IMR-90 (cell line): Measurements from ENCODE around the gene OSTC. TPM values are rescaled to one million over a fixed set of nuclear protein-coding genes. Genes with fewer than 3 reads are reported as not detected.

Source experiments
- ATAC-seq: fragments of 200-7000 bp; cut with Tn5 transposase; 2 replicates; pipeline ENCODE4 v1.9.1; 2020; ENCODE audit warnings: low read depth, mild to moderate bottlenecking, moderate library complexity
- BruUV-seq: library from RNA; stranded (reverse); fragments of 400-500 nt; replicated peaks from 2 replicates; lab custom pipeline; 2021; lab: Mats Ljungman, UMichigan
- CTCF ChIA-PET: fragments of 300-600 bp; formaldehyde crosslinking; extraction: SDS; loops from one replicate; lab custom pipeline; 2021; ENCODE audit warnings: antibody characterized with exemption; lab: Yijun Ruan, JAX
- POLR2A ChIA-PET: fragments of 300-600 bp; sonication (Branson Sonifier 250); formaldehyde crosslinking; loops from one replicate; lab custom pipeline; 2022; ENCODE audit warnings: antibody characterized with exemption; ENCODE audit not compliant: unreplicated experiment; lab: Charles Lee
- DNase-seq: peaks from one replicate; pipeline ENCODE4 v3.0.0; 2013
- H2AFZ ChIP-seq: replicated peaks from 2 replicates; pipeline ENCODE3; 2013; ENCODE audit warnings: low read length, mild to moderate bottlenecking; ENCODE audit not compliant: poor library complexity
- H2AK5ac ChIP-seq: 2 replicates; pipeline ENCODE4 v1.6.1; 2013; ENCODE audit warnings: low read depth, low read length, inconsistent platforms
- H2AK9ac ChIP-seq: replicated peaks from 2 replicates; pipeline ENCODE3; 2013; ENCODE audit warnings: mild to moderate bottlenecking, low read depth, low read length, moderate library complexity; ENCODE audit not compliant: poor library complexity
- H2BK120ac ChIP-seq: 2 replicates; pipeline ENCODE4 v1.6.1; 2013; ENCODE audit warnings: low read depth, low read length, inconsistent platforms
- H2BK15ac ChIP-seq: 3 replicates; pipeline ENCODE4 v1.6.1; 2013; ENCODE audit warnings: low read depth, low read length, inconsistent platforms
- H2BK20ac ChIP-seq: 2 replicates; pipeline ENCODE4 v1.6.1; 2013; ENCODE audit warnings: low read depth, mild to moderate bottlenecking, inconsistent platforms, low read length, moderate library complexity
- H2BK5ac ChIP-seq: 2 replicates; pipeline ENCODE4 v1.6.1; 2013; ENCODE audit warnings: mild to moderate bottlenecking, low read depth, low read length, inconsistent platforms; ENCODE audit not compliant: poor library complexity, severe bottlenecking
- H3K14ac ChIP-seq: replicated peaks from 2 replicates; pipeline ENCODE4 v1.6.1; 2013; ENCODE audit warnings: low read depth, low read length, inconsistent platforms
- H3K18ac ChIP-seq: 2 replicates; pipeline ENCODE4 v1.6.1; 2013; ENCODE audit warnings: low read depth, low read length, control low read depth
- H3K23ac ChIP-seq: 2 replicates; pipeline ENCODE4 v1.6.1; 2013; ENCODE audit warnings: low read depth, low read length, inconsistent platforms
- H3K27ac ChIP-seq: 2 replicates; pipeline ENCODE4 v1.5.1; 2013; ENCODE audit warnings: mild to moderate bottlenecking, control low read depth, low read length; ENCODE audit not compliant: insufficient read depth
- H3K27me3 ChIP-seq: 2 replicates; pipeline ENCODE4 v1.6.1; 2013; ENCODE audit warnings: low read length; ENCODE audit not compliant: control insufficient read depth, insufficient read depth
- H3K36me3 ChIP-seq: 2 replicates; pipeline ENCODE4 v1.6.1; 2013; ENCODE audit warnings: low read length, mixed read lengths; ENCODE audit not compliant: control insufficient read depth, insufficient read depth
- H3K4ac ChIP-seq: 2 replicates; pipeline ENCODE4 v1.6.1; 2013; ENCODE audit warnings: low read depth, low read length, inconsistent platforms
- H3K4me1 ChIP-seq: 2 replicates; pipeline ENCODE4 v1.6.1; 2013; ENCODE audit warnings: low read length, mixed read lengths; ENCODE audit not compliant: control insufficient read depth, insufficient read depth
- H3K4me2 ChIP-seq: 2 replicates; pipeline ENCODE4 v1.6.1; 2013; ENCODE audit warnings: low read depth, mild to moderate bottlenecking, control low read depth, low read length, moderate library complexity
- H3K4me3 ChIP-seq: 2 replicates; pipeline ENCODE4 v1.5.1; 2013; ENCODE audit warnings: low read depth, mild to moderate bottlenecking, control low read depth, low read length, moderate library complexity; ENCODE audit not compliant: insufficient read depth
- H3K56ac ChIP-seq: 2 replicates; pipeline ENCODE4 v1.6.1; 2013; ENCODE audit warnings: low read length, inconsistent platforms; ENCODE audit not compliant: insufficient read depth; ENCODE audit errors: extremely low read depth
- H3K79me1 ChIP-seq, 2 experiments: 2 replicates each; pipeline ENCODE4 v1.6.1; 2013; ENCODE audit warnings: low read length in 2 of 2, inconsistent platforms in 1 of 2, low read depth in 1 of 2
- H3K9ac ChIP-seq: 2 replicates; pipeline ENCODE4 v1.6.1; 2013; ENCODE audit warnings: low read depth, low read length, control low read depth
- H3K9me1 ChIP-seq: 2 replicates; pipeline ENCODE4 v1.6.1; 2013; ENCODE audit warnings: low read length, inconsistent platforms; ENCODE audit not compliant: insufficient read depth
- H3K9me3 ChIP-seq: 2 replicates; pipeline ENCODE4 v1.6.1; 2013; ENCODE audit warnings: low read length; ENCODE audit not compliant: control insufficient read depth, insufficient read depth
- H4K20me1 ChIP-seq: 2 replicates; pipeline ENCODE4 v1.6.1; 2013; ENCODE audit warnings: low read length, inconsistent platforms; ENCODE audit not compliant: insufficient read depth
- H4K5ac ChIP-seq: 2 replicates; pipeline ENCODE4 v1.6.1; 2013; ENCODE audit warnings: mild to moderate bottlenecking, low read depth, low read length, control low read depth
- H4K8ac ChIP-seq, 2 experiments: 2 replicates each; pipeline ENCODE4 v1.6.1; 2013; ENCODE audit warnings: low read depth in 2 of 2, low read length in 2 of 2, control low read depth in 1 of 2, inconsistent platforms in 1 of 2
- H4K91ac ChIP-seq: 2 replicates; pipeline ENCODE4 v1.6.1; 2013; ENCODE audit warnings: low read depth, low read length, inconsistent platforms; ENCODE audit not compliant: insufficient read depth
- BHLHE40 ChIP-seq: fragments of 150-350 bp; IDR thresholded peaks from 2 replicates; pipeline ENCODE4 v1.6.1; 2016; ENCODE audit warnings: mild to moderate bottlenecking, low read depth, low read length
- CEBPB ChIP-seq: IDR thresholded peaks from 2 replicates; pipeline ENCODE4 v1.6.1; 2012; ENCODE audit warnings: low read depth, low read length, improper control_type of control experiment
- WGBS, 2 experiments: methylation state at CpG; one replicate each; pipeline versions ENCODE4 v1.1.5 to v1.1.7; 2013; ENCODE audit warnings: missing lambda C conversion rate in 2 of 2; ENCODE audit not compliant: insufficient read length in 1 of 2; ENCODE audit errors: extremely low coverage in 2 of 2; 5-methylcytosine and 5-hydroxymethylcytosine counted together
- dilution Hi-C: fragments of 300-500 bp; cut with HindIII; formaldehyde crosslinking; loops from one replicate; pipeline ENCODE4 v1.14.3; 2018; ENCODE audit warnings: low sequenced_read_pairs; ENCODE audit not compliant: unreplicated experiment
- in situ Hi-C: fragments of 300-500 bp; cut with MboI; formaldehyde crosslinking; loops from 3 replicates; pipeline ENCODE4 v1.14.3; 2019; ENCODE audit warnings: low sequenced_read_pairs, inconsistent platforms, mixed read lengths
- intact Hi-C: fragments of 100-400 bp; cut with micrococcal nuclease; formaldehyde crosslinking; loops from 2 replicates; pipeline ENCODE4 v1.10.0; 2022
- polyA plus RNA-seq, 3 experiments: library from polyadenylated mRNA; depleted of rRNA; stranded (reverse); fragments of >200 nt; gene quantifications; 2 replicates each; pipeline ENCODE4 v1.2.3, GENCODE V29; 2012; ENCODE audit warnings: low replicate concordance in 1 of 3
- total RNA-seq: library from RNA; depleted of rRNA; stranded (reverse); fragments of >200 nt; gene quantifications from 2 replicates; pipeline ENCODE4 v1.2.3, GENCODE V29; 2012

Gene OSTC
- total and polyA plus RNA-seq, 2 of the 4 experiments (the other 2 are of a cell fraction), result 173 to 13,576 TPM

GRCh38 chr4:108693819-108694218 is 43.4 kb downstream of the OSTC start:
- Histone ChIP-seq H2BK20ac (no peak overlapping the region), H3K9ac (no peak overlapping the region), H3K18ac (no peak overlapping the region), H3K4me3 (no peak overlapping the region), H4K91ac (no peak overlapping the region), H2AK9ac (no peak overlapping the region), H3K36me3 (no peaks in the 10 kb centered on the region), H2BK15ac (no peak overlapping the region), H3K9me3 (no peaks in the 10 kb centered on the region), H3K27me3 (peaks cover 1% of the 10 kb centered on the region), H2AK5ac (no peak overlapping the region), H3K4me2 (no peak overlapping the region), H4K20me1 (no peaks in the 10 kb centered on the region), H3K4me1 (no peaks in the 10 kb centered on the region), H3K23ac (no peak overlapping the region), H3K14ac (no peak overlapping the region), H3K56ac (no peak overlapping the region), H3K79me1 (no peaks in the 10 kb centered on the region), H4K8ac (no peak overlapping the region), H3K4ac (no peak overlapping the region), H2BK5ac (no peak overlapping the region), H4K5ac (no peak overlapping the region), H3K9me1 (no peaks in the 10 kb centered on the region), H3K27ac (no peak overlapping the region), H2BK120ac (no peak overlapping the region), H2AFZ (no peak overlapping the region)
- DNase-seq (peak; percentile 25), ATAC-seq (peak; percentile 46)
- intact Hi-C loops, result no loop called here
- POLR2A ChIA-PET, result no interaction called here
- no TSS peak for BruUV-seq
- TF ChIP-seq CEBPB (peak; percentile 63), BHLHE40 (no peak)
- CTCF ChIA-PET, result no interaction called here
- WGBS, 2 experiments, result 40% methylated on average over 1 of the region's 3 CpGs; no CpG with 5 or more reads in 1 of the 2 experiments
- in situ Hi-C loops, result no loop called here
- dilution Hi-C loops, result no loop called here
